GM21737 (cell line): Measurements from ENCODE around the gene UCHL5.
"Not testable (repeated sequence)": the region's sequence is repeated elsewhere in the genome, so short reads cannot be mapped to it uniquely, and the experiment has no call there.

ENCODE experiments used
- ATAC-seq: cut with Tn5 transposase; IDR thresholded peaks from one replicate; pipeline ENCODE4 v1.9.1; 2021; ENCODE audit warnings: mild to moderate bottlenecking, moderate library complexity; ENCODE audit not compliant: unreplicated experiment

The UCHL5 gene

DNA sequence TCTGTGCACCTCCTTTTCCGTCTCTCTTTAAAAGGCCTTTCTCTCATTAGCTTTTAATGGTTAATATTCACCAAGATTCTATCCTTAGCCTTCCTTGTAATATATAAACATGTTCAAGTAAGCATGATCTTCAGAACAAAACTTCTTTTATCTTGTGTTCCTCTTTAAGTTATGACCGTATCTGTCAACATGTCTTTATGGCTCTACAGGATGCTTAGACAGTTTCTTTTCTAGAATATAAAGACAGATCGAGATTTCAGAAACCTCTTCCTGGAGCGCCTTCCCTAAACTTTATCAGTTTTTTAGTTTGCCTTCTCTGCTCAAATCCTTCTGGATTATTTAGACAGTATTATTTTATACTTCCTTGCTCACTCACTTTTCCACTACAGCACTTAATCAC, 7.4 kb upstream of the UCHL5 start:
- no peak for ATAC-seq

DNA sequence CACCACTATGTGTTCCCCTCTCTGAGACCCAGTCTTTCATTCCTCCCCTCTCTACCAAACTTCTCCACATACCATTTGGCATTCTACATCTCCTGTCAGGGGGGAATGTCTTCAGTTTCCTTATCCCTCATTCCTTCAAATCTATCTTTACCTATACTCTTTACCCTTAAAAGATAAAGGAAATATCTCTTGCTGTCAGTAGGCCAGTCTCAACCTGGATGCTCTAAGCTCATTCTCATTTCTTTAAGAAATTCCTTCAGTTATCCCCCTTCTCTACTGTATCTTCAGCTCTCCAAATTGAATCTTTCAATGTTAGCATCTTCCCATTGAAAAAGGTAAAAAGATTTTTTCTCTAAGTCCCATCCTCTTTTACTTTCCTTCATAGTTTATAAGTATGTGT, 6.8 kb upstream of the UCHL5 start:
- ATAC-seq: no peak

GRCh38 chr1:193062698-193063463, 3.7 kb upstream of the UCHL5 start:
- ATAC-seq: no peak

- ATAC-seq: no peak
Measured at GRCh38 chr1:193060938-193061337, 1.8 kb upstream of the UCHL5 start.

DNA sequence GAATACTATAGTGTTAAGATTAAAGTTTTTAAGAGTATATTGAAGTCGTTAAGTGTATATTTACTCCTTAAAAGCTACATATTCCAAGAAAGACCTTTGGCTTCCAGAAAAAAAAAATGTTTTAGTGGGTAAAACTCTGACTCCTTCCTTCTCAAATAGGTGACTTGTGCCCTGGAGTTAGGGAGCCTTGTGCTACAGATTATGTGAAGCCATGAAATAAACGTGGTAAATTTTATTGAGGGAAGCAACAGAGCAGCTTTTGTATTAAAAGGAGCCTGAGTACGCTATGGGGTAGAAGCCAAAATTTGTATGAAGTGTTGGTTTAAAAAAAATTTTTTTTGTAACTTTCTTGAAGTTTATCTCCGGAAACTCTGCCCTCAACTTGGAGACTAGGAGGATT, 1.2 kb upstream of the UCHL5 start:
- no peak for ATAC-seq

DNA sequence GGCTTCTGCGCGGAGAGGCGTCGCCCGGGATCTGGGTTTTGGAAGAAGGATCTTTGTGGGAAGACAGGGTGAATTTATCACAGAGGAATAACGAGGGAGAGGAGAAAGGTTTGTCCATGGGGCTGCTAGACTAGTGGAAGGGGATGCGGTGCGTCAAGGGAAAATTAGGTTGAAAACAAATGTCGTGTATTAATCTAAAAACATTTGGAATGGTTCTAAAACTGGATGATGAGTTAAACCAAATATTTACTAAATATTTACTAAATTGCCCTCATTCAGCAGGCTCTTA, 899 bp upstream of the UCHL5 start:
- no peak for ATAC-seq

DNA sequence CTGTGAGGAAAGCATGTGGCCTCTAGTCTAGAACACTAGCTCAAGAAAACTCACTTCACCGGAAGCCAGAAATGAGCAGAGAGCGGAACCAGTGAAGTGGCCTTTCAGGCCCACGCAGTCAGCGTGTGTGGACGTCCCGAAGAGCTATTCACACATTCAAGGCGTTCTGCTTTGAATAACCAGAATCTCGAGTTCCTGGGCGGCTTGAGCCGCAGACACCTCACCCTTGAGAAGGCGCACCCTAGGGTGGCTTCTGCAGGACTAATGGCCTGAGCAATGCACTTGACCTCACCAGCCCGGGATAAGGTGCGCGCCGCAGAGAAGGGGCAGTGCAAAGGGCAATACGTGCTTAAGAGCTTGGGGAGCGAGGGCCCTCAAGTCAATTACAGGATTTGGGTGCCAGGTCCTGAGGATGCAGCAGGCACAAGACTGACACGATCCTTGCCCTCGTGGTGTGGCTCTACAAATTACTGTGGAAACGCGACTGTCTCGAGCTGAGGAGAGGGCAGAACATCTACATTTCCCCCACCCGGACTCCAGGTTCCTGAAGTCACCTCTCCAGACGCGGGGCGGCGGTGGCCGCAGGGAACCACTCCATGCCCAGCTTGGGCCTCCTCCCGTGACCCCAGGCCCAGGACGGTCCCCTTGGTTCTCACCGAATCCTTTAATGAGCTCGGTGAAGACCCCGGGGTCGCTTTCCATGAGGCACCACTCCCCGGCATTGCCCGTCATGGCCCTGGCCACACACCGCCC, 455 bp downstream of the UCHL5 start:
- ATAC-seq: peak; percentile 35

DNA sequence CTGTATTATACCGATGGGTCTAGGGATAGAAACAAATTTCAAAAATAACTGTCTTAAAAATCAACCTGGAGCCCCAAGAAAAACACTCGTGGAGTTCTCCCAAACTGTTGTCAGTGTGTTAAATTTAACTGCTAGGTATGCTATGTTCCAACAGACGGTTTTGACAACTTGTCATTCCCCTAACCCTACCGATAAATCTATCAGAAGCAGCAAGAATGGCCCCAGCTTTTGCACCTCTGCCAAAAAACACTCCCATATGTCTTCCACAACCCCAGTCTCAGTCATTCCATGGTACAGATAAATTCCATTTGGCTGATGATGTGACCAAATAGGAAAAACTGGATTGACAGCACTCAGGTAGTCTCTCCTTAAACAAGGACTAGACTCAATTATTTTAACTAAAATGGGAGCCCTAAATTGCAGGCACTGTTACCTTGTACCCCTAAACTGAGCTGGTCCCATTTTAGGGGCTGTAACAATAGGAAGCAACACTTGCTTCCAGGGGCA, 4.9 kb downstream of the UCHL5 start:
- ATAC-seq: no peak

- not testable (repeated sequence) for ATAC-seq
Measured at GRCh38 chr1:193048913-193049312, 10.2 kb downstream of the UCHL5 start.

DNA sequence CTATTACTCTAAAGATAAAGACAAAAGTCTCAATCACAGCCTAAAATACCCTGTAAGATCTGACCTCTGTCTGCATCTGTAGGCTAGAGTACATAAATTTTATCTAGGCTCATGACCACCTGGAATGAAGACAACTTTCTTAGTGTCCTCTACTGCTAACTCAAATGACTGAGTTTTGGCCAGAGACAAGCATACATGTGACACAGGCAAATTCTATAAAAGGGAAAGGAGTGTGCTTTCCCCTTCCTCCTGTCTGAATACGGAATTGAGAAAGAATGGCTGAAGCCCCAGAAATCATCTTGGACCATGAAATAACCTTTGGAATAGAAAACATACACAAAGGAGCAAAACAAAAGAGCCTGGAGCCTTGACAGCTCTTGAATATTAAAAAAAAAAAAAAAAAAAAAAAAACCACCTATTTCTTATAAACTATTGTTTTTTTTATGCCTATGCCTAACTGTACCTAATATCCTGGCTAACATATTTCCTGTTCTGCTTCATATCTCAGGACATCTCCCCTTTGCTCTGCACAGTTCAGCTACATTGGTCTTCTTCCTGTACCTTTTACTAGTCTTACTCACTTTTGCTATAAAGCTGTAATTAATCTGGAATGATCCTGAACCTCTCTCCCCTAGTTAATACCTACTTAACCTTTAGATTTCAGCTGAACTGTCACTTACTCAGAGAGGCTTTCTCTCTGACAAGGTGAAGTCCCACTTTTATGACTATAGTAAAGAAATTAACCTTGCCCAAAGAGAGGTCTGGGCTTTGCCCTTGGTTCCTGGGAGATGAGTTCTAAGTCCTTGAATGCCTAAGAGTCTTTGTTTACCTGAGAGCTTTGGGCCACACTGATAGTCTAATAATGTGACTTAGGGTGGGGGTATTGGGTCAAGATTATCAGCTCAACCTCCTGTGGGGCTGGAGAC, 16.1 kb downstream of the UCHL5 start:
- ATAC-seq: no peak

GRCh38 chr1:193040011-193040410, 19.1 kb downstream of the UCHL5 start:
- no peak for ATAC-seq

- ATAC-seq: no peak
Measured at GRCh38 chr1:193036337-193037047, 22.7 kb downstream of the UCHL5 start.

DNA sequence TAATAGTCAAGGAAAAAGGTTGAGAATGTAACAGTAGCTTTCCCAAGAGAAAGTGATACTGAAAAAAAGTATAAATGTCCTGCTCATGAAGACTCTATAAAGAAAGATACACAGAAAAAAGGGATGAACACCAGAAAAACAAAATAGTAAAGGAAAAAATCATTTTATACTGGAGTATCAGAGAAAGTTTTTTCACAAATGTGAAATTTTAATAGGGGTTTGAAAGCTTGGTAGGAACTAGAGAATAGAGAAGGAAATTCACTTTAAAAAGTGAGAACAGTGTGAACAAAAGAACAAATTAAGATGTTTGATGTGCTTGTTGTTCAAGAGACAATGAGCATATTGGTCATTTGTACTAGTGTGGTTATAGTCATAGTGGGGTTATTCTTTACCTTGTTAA, 25.6 kb downstream of the UCHL5 start:
- ATAC-seq: no peak

- ATAC-seq: not testable (repeated sequence)
Measured at GRCh38 chr1:193032643-193033427, 26.3 kb downstream of the UCHL5 start.

DNA sequence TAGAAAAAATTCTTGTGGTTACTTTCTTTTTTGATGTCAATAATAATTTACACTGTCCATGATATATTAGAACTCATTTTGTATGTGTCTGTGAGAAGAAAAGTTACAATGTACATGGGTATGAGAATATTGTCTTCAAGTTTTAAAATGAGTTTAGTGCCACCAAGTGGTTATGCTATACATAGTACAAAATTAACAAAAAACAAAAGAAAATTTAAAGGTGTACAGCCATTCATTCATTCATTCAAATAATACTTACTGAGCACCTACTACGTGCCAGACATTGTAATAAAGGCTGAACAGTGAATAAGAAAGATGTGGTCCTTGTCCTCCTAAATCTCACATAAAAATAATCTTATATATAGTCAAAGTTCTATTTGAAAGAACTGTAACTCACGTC, 27.7 kb downstream of the UCHL5 start:
- ATAC-seq: no peak

- ATAC-seq: no peak
Measured at GRCh38 chr1:193030280-193030679, 28.9 kb downstream of the UCHL5 start.

GRCh38 chr1:193025218-193025617, 33.9 kb downstream of the UCHL5 start:
- ATAC-seq: no peak

GRCh38 chr1:193019442-193020026, 39.6 kb downstream of the UCHL5 start:
- no peak for ATAC-seq

GRCh38 chr1:193016788-193017187, 42.4 kb downstream of the UCHL5 start:
- ATAC-seq: no peak

DNA sequence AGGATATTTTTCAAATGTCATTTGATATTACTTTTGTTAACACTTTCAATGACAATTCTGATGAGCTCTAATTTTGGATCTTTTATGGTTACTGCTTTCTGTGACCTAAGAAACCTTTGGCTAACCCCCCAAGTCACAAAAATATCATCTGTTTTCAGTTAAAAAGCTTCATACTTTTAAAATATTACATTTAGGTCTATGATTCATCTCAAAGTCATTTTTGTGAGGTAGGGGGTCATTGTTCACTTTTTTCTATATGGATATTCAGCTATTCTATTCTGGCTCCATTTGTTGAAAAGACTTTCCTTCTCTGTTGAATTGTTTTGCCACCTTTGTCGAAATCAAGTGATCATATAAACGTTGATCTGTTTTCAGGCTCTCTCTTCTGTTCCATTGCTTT, 44.8 kb downstream of the UCHL5 start:
- no peak for ATAC-seq
